ENCODE measurements around the gene RBMY1J.

GRCh38 chrY:22370623-22371022, 32.6 kb upstream of the RBMY1J start:
- TF ChIP-seq EZH2 (IDR thresholded peaks at IDR 0.05; ENCODE audit: borderline replicate concordance, low read depth, low read length, poor library complexity, severe bottlenecking) = no peak
- TF ChIP-seq, protein P1, sequence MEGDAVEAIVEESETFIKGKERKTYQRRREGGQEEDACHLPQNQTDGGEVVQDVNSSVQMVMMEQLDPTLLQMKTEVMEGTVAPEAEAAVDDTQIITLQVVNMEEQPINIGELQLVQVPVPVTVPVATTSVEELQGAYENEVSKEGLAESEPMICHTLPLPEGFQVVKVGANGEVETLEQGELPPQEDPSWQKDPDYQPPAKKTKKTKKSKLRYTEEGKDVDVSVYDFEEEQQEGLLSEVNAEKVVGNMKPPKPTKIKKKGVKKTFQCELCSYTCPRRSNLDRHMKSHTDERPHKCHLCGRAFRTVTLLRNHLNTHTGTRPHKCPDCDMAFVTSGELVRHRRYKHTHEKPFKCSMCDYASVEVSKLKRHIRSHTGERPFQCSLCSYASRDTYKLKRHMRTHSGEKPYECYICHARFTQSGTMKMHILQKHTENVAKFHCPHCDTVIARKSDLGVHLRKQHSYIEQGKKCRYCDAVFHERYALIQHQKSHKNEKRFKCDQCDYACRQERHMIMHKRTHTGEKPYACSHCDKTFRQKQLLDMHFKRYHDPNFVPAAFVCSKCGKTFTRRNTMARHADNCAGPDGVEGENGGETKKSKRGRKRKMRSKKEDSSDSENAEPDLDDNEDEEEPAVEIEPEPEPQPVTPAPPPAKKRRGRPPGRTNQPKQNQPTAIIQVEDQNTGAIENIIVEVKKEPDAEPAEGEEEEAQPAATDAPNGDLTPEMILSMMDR (conservative IDR thresholded peaks at IDR 0.05; ENCODE audit: low read depth, low read length) = no peak
